Heart left ventricle (tissue), 13 donors: ENCODE results near the gene MEIOB.

Source experiments
- CTCF ChIP-seq, 12 donors: fragments of 200-600 bp; sonication (generic) in 4 of 12; IDR thresholded peaks; one replicate each; pipeline versions ENCODE4 v1.5.0 to v1.8.0; 2018 to 2022; ENCODE audit warnings: antibody characterized with exemption in 12 of 12, mild to moderate bottlenecking in 5 of 12
- POLR2A ChIP-seq, 2 donors: fragments of 450-650 bp; IDR thresholded peaks; one replicate each; pipeline ENCODE4 v1.6.1; 2017; ENCODE audit warnings: antibody characterized with exemption in 2 of 2, mild to moderate bottlenecking in 2 of 2, moderate library complexity in 2 of 2
- donor health status: ischemic (EF 13 %, LVEDD 7.1; RV severe dilation, severe dysfunction).
- donor health status: DM: no; HTN: yes; CAD: no.
- donor health status: DM: no; HTN: no; CAD: no.
- donor health status: ischemic (EF 25% LVEDD 6.9; RV normal size, moderate dysfunction).
- donor health status: ischemic (EF 25% LVEDD 5.7; RV mildly dilated, moderate dysfunction).
- donor health status: ischemic (EF 35%, LVEDD 5.7; RV mildly dilated, moderate dysfunction).
- donor health status: nonischemic (EF 11% LVEDD 7.7; RV severe dilation, severe dysfunction).
- donor health status: DM: yes; HTN: yes; CAD: no.
- donor health status: PGD.
- donor health status: ischemic (EF 29% LVEDD 5.4; RV normal size, mild dysfunction).
- donor health status: nonischemic (EF 23%, LVEDD 6.1; RV moderate dilation, normal function).

- TF ChIP-seq CTCF (IDR thresholded peaks at IDR 0.05) (no peak), POLR2A (IDR thresholded peaks at IDR 0.05) (no peak)
Observed at GRCh38 chr16:1830213-1830612, 41.8 kb downstream of the MEIOB start.
